GM12878 (cell line): ENCODE data around the gene MYOZ1. TPM values are rescaled to one million over a fixed set of nuclear protein-coding genes. Genes with fewer than 3 reads are reported as not detected.
A peak's percentile ranks its signal among the peaks of the same experiment; 100 is the strongest.

ENCODE experiments used
- ATAC-seq: fragments of 200-7000 bp; cut with Tn5 transposase; 3 replicates; pipeline ENCODE4 v1.9.1; 2020; ENCODE audit warnings: mild to moderate bottlenecking, moderate library complexity
- BruUV-seq: library from RNA; stranded (reverse); fragments of 400-500 nt; replicated peaks from 2 replicates; lab custom pipeline; 2021; lab: Mats Ljungman, UMichigan
- CTCF ChIA-PET: fragments of 300-600 bp; sonication (Branson Sonifier 250); formaldehyde crosslinking; extraction: SDS; loops from one replicate; lab custom pipeline; 2021; ENCODE audit warnings: inconsistent platforms; lab: Yijun Ruan, JAX
- POLR2A ChIA-PET: fragments of 350-600 bp; formaldehyde crosslinking; extraction: SDS; loops from one replicate; lab custom pipeline; 2021; ENCODE audit warnings: inconsistent platforms; lab: Charles Lee
- RAD21 ChIA-PET: fragments of 300-600 bp; sonication (Branson Sonifier 250); formaldehyde crosslinking; loops from one replicate; lab custom pipeline; 2023; ENCODE audit warnings: antibody characterized with exemption; ENCODE audit not compliant: unreplicated experiment; lab: Charles Lee
- SMC1A ChIA-PET: fragments of 300-600 bp; sonication (Branson Sonifier 250); formaldehyde crosslinking; loops from one replicate; lab custom pipeline; 2023; ENCODE audit not compliant: unreplicated experiment, uncharacterized antibody; lab: Charles Lee
- DNase-seq: peaks from one replicate; pipeline ENCODE4 v3.0.0-alpha.2; 2011; ENCODE audit warnings: low read depth, low spot score
- FAIRE-seq: peaks from 3 replicates; lab custom pipeline; 2011; peaks lifted over from hg19 to GRCh38; lab: Jason Lieb, UNC
- H2AFZ ChIP-seq: 2 replicates; pipeline ENCODE4 v1.6.0; 2011; ENCODE audit warnings: low read depth, low read length, control low read depth; ENCODE audit not compliant: control insufficient read depth
- H3K27ac ChIP-seq: 2 replicates; pipeline ENCODE4 v1.5.1; 2011; ENCODE audit warnings: control low read depth; ENCODE audit not compliant: control insufficient read depth, insufficient read depth
- H3K27me3 ChIP-seq, 2 experiments: replicated peaks in 1 of 2; 2 replicates each; pipeline versions ENCODE4 v1.6.0 to v1.6.1; 2011; ENCODE audit warnings: low read length in 1 of 2; ENCODE audit not compliant: control insufficient read depth in 2 of 2, insufficient read depth in 2 of 2
- H3K36me3 ChIP-seq, 2 experiments: 2 replicates each; pipeline ENCODE4 v1.5.1; 2011; ENCODE audit warnings: low read length in 1 of 2; ENCODE audit not compliant: control insufficient read depth in 2 of 2, insufficient read depth in 2 of 2
- H3K4me1 ChIP-seq: 2 replicates; pipeline ENCODE4 v1.6.1; 2011; ENCODE audit warnings: mild to moderate bottlenecking, low read length, moderate library complexity, mixed read lengths; ENCODE audit not compliant: control insufficient read depth, insufficient read depth
- H3K4me2 ChIP-seq: 2 replicates; pipeline ENCODE4 v1.6.0; 2011; ENCODE audit warnings: control low read depth; ENCODE audit not compliant: control insufficient read depth, insufficient read depth
- H3K4me3 ChIP-seq: fragments of 200-600 bp; sonication (generic); 2 replicates; pipeline ENCODE4 v1.5.1; 2016
- H3K79me2 ChIP-seq: 2 replicates; pipeline ENCODE4 v1.6.0; 2011; ENCODE audit warnings: low read length; ENCODE audit not compliant: control insufficient read depth, insufficient read depth
- H3K9ac ChIP-seq: 2 replicates; pipeline ENCODE4 v1.8.0; 2011; ENCODE audit warnings: low read length, control low read depth, mixed read lengths; ENCODE audit not compliant: control insufficient read depth, insufficient read depth
- H3K9me3 ChIP-seq: replicated peaks from 3 replicates; pipeline ENCODE4 v1.5.1; 2011; ENCODE audit warnings: mild to moderate bottlenecking, low read length; ENCODE audit not compliant: control insufficient read depth, insufficient read depth
- H4K20me1 ChIP-seq: 2 replicates; pipeline ENCODE4 v1.6.0; 2011; ENCODE audit not compliant: control insufficient read depth, insufficient read depth
- EED ChIP-seq: sonication (generic); IDR thresholded peaks from 2 replicates; pipeline ENCODE4 v1.6.1; 2016; ENCODE audit warnings: antibody characterized with exemption, low read depth
- FOXK2 ChIP-seq: fragments of 450-650 bp; IDR thresholded peaks from 2 replicates; pipeline ENCODE4 v1.6.1; 2017; ENCODE audit warnings: mild to moderate bottlenecking, moderate library complexity
- HDGF ChIP-seq: fragments of 450-650 bp; IDR thresholded peaks from 2 replicates; pipeline ENCODE4 v1.6.1; 2016; ENCODE audit warnings: antibody characterized with exemption
- JUNB ChIP-seq: IDR thresholded peaks from 2 replicates; pipeline ENCODE4 v1.6.1; 2016; ENCODE audit warnings: antibody characterized with exemption, mild to moderate bottlenecking
- MEF2B ChIP-seq: fragments of 450-650 bp; IDR thresholded peaks from 2 replicates; pipeline ENCODE4 v1.6.1; 2018; ENCODE audit warnings: mild to moderate bottlenecking, moderate library complexity; ENCODE audit not compliant: partially characterized antibody, poor library complexity, severe bottlenecking
- MTA3 ChIP-seq: IDR thresholded peaks from 2 replicates; pipeline ENCODE4 v1.6.1; 2012; ENCODE audit warnings: low read length, inconsistent platforms, borderline replicate concordance
- NBN ChIP-seq: fragments of 450-650 bp; IDR thresholded peaks from 2 replicates; pipeline ENCODE4 v1.6.1; 2016
- SMC3 ChIP-seq: IDR thresholded peaks from 2 replicates; pipeline ENCODE4 v1.6.1; 2011; ENCODE audit warnings: low read length, improper control_type of control experiment, borderline replicate concordance
- STAT1 ChIP-seq: fragments of 450-650 bp; conservative IDR thresholded peaks from 2 replicates; pipeline ENCODE4 v1.6.1; 2014; ENCODE audit warnings: antibody characterized with exemption, mild to moderate bottlenecking
- YY1 ChIP-seq: IDR thresholded peaks from 2 replicates; pipeline ENCODE4 v1.6.1; 2011; ENCODE audit warnings: low read depth, mild to moderate bottlenecking, low read length
- ZNF207 ChIP-seq: fragments of 450-650 bp; IDR thresholded peaks from 2 replicates; pipeline ENCODE4 v1.6.1; 2014; ENCODE audit warnings: antibody characterized with exemption, mild to moderate bottlenecking, borderline replicate concordance
- WGBS: methylation state at CpG from one replicate; pipeline ENCODE4 v1.1.6; 2016; ENCODE audit warnings: low lambda C conversion rate; ENCODE audit not compliant: insufficient replicate concordance, insufficient coverage; ENCODE audit errors: missing lambda C conversion rate; 5-methylcytosine and 5-hydroxymethylcytosine counted together
- in situ Hi-C: fragments of 300-500 bp; cut with MboI; formaldehyde crosslinking; loops from 9 replicates; pipeline ENCODE4 v1.14.3; 2018; ENCODE audit warnings: mixed read lengths
- intact Hi-C: fragments of 100-400 bp; cut with micrococcal nuclease; formaldehyde crosslinking; loops from one replicate; pipeline ENCODE4 v1.14.2; 2022; ENCODE audit not compliant: unreplicated experiment
- polyA plus RNA-seq, 11 experiments: library from polyadenylated mRNA; depleted of rRNA in 4 of 11; unstranded in 6 of 11; stranded (reverse) in 5 of 11; fragments of >200 nt; fragmentation: Nextera tagmentation in 4 of 11; fragmentation: Illumina TruSeq in 1 of 11; extraction: Ambion mirVana in 4 of 11; extraction: Trizol in 1 of 11; gene quantifications; 1 replicate in 1 of 11; 2 replicates in 10 of 11; pipeline versions ENCODE4 v1.2.1 to v1.2.3, GENCODE V29; 2011 to 2016; ENCODE audit warnings: inconsistent platforms in 2 of 11, missing spikeins in 2 of 11, low read depth in 1 of 11
- total RNA-seq, 4 experiments: library from RNA; depleted of rRNA in 3 of 4; stranded (reverse); fragments of >200 nt in 3 of 4; fragmentation: Illumina TruSeq in 1 of 4; extraction: Trizol in 1 of 4; gene quantifications; 2 replicates each; pipeline versions ENCODE4 v1.2.1 to v1.2.3, GENCODE V29; 2013 to 2021
- TF ChIP-seq, protein P1 (sequence below): fragments of 450-650 bp; IDR thresholded peaks from 2 replicates; pipeline ENCODE4 v1.6.1; 2017; ENCODE audit warnings: mild to moderate bottlenecking, low read depth, inconsistent platforms; ENCODE audit not compliant: poor library complexity, severe bottlenecking
- TF ChIP-seq, protein P2 (sequence below): fragments of 450-650 bp; conservative IDR thresholded peaks from 2 replicates; pipeline ENCODE4 v1.6.1; 2017; ENCODE audit warnings: mild to moderate bottlenecking, moderate library complexity
- TF ChIP-seq, protein P3 (sequence below): IDR thresholded peaks from 2 replicates; pipeline ENCODE4 v1.6.1; 2012; ENCODE audit warnings: low read length, inconsistent platforms

Gene MYOZ1
- total and polyA plus RNA-seq, 10 of the 15 experiments (the other 5 are each of a cell fraction or from before 2014, with no cell fraction given): 0.05 to 2.0 (median 0.62) TPM

DNA sequence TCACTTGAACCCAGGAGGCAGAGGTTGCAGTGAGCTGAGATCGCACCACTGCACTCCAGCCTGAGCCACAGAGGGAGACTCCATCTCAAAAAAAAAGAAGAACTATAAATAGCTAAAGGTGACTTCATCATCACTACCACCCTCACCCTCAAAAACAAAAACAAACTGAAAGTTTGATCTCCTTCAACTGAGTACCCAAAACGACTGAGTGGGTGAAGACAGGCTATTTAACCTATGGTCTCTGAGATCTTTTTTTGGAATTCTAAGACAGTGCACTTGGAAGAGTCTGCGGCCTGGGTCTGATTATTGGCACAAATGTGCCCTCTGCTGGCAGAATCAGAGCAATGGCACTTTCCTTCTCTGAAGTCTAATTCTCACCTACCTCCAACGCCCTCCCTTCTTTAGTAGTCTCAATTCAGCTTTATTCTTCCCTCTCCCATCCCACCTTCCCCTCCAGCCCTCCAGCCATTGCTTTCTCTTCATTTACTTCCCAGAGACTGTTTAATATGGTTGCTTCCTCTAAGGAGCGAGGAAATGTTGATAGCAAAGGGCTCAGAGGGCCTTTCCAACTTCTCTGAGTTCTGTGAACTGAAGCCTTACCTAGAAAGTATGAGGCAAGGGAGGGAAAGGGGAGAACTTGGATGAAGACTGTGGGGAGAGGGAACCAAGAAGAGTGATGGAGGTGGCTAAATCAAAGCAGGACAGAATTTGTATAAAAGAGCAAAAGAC lies 2.9 kb upstream of the MYOZ1 start:
- Histone ChIP-seq H3K9me3 (no peaks in the 10 kb centered on the region), H3K9ac (no peak overlapping the region), H3K79me2 (no peaks in the 10 kb centered on the region), H4K20me1 (no peaks in the 10 kb centered on the region), H3K27me3 (no peaks in the 10 kb centered on the region), H3K27ac (peak overlapping the region; percentile 27; the same call in 1 of the 2 replicates), H3K36me3 (no peaks in the 10 kb centered on the region), H2AFZ (peak overlapping the region; percentile 73), H3K4me3 (no peak overlapping the region), H3K4me1 (peaks cover 18% of the 10 kb centered on the region), H3K4me2 (peak overlapping the region; percentile 62; the same call in 1 of the 2 replicates)
- RAD21 ChIA-PET: interaction anchor here (0.6 to 5.4 kb wide), 22 partner anchors 10 to 547 kb away, joined by 3 to 96 read pairs (median 4); partner anchors contain the start of genes P4HA1, PPP3CB and SYNPO2L
- SMC1A ChIA-PET: interaction anchor here (0.7 to 5.6 kb wide), 34 partner anchors 9 to 393 kb away, joined by 3 to 134 read pairs (median 4); partner anchors contain the start of genes PPP3CB and SYNPO2L
- intact Hi-C loops (loop anchor here (1.0 kb wide), 2 partner anchors 115 to 380 kb away; no protein-coding TSS in a partner anchor), in situ Hi-C loops (loop anchor here (5.0 kb wide), 2 partner anchors 112 to 387 kb away; no protein-coding TSS in a partner anchor)
- POLR2A ChIA-PET: interaction anchor here (0.5 to 1.1 kb wide), 9 partner anchors 17 to 234 kb away, joined by 3 to 5 read pairs (median 3); partner anchors contain the start of gene PPP3CB
- FAIRE-seq (peak; percentile 98), DNase-seq (peak; percentile 53), ATAC-seq (peak; percentile 87)
- no TSS peak for BruUV-seq
- CTCF ChIA-PET: interaction anchor here (0.6 to 5.2 kb wide), 52 partner anchors 9 to 1975 kb away, joined by 3 to 163 read pairs (median 4); partner anchors contain the start of genes CFAP70 and USP54
- 16% methylated on average over 5 of the region's 5 CpGs for WGBS
- TF ChIP-seq, protein P1, sequence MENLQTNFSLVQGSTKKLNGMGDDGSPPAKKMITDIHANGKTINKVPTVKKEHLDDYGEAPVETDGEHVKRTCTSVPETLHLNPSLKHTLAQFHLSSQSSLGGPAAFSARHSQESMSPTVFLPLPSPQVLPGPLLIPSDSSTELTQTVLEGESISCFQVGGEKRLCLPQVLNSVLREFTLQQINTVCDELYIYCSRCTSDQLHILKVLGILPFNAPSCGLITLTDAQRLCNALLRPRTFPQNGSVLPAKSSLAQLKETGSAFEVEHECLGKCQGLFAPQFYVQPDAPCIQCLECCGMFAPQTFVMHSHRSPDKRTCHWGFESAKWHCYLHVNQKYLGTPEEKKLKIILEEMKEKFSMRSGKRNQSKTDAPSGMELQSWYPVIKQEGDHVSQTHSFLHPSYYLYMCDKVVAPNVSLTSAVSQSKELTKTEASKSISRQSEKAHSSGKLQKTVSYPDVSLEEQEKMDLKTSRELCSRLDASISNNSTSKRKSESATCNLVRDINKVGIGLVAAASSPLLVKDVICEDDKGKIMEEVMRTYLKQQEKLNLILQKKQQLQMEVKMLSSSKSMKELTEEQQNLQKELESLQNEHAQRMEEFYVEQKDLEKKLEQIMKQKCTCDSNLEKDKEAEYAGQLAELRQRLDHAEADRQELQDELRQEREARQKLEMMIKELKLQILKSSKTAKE: peak; percentile 66
- TF ChIP-seq JUNB (0 out of 2 replicates have a peak, but pooled peaks have one; percentile 9), NBN (peak; percentile 80), FOXK2 (no peak), EED (peak; percentile 17; the same call in 1 of the 2 replicates), HDGF (peak; percentile 12), YY1 (peak; percentile 57; the same call in 1 of the 2 replicates), STAT1 (0 out of 2 replicates have a peak, but pooled peaks have one; percentile 29), ZNF207 (0 out of 2 replicates have a peak, but pooled peaks have one; percentile 9), MEF2B (peak; percentile 83), MTA3 (no peak), SMC3 (peak; percentile 93)
- TF ChIP-seq, protein P2, sequence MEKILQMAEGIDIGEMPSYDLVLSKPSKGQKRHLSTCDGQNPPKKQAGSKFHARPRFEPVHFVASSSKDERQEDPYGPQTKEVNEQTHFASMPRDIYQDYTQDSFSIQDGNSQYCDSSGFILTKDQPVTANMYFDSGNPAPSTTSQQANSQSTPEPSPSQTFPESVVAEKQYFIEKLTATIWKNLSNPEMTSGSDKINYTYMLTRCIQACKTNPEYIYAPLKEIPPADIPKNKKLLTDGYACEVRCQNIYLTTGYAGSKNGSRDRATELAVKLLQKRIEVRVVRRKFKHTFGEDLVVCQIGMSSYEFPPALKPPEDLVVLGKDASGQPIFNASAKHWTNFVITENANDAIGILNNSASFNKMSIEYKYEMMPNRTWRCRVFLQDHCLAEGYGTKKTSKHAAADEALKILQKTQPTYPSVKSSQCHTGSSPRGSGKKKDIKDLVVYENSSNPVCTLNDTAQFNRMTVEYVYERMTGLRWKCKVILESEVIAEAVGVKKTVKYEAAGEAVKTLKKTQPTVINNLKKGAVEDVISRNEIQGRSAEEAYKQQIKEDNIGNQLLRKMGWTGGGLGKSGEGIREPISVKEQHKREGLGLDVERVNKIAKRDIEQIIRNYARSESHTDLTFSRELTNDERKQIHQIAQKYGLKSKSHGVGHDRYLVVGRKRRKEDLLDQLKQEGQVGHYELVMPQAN: no peak
- TF ChIP-seq, protein P3, sequence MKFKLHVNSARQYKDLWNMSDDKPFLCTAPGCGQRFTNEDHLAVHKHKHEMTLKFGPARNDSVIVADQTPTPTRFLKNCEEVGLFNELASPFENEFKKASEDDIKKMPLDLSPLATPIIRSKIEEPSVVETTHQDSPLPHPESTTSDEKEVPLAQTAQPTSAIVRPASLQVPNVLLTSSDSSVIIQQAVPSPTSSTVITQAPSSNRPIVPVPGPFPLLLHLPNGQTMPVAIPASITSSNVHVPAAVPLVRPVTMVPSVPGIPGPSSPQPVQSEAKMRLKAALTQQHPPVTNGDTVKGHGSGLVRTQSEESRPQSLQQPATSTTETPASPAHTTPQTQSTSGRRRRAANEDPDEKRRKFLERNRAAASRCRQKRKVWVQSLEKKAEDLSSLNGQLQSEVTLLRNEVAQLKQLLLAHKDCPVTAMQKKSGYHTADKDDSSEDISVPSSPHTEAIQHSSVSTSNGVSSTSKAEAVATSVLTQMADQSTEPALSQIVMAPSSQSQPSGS: 0 out of 2 replicates have a peak, but pooled peaks have one; percentile 38
